ENCODE measurements around the gene NKX2-1. TPM values are rescaled to one million over a fixed set of nuclear protein-coding genes. Genes with fewer than 3 reads are reported as not detected.
A peak's percentile ranks its signal among the peaks of the same experiment; 100 is the strongest.

NKX2-1 gene
- total RNA-seq, 1 donor from 2014 or later = 7.4 TPM

GRCh38 chr14:36512585-36513003, 7.4 kb downstream of the NKX2-1 start:
- peak overlapping the region; percentile 60 for H3K27ac Mint-ChIP-seq
- peaks cover 4% of the 10 kb centered on the region for H3K9me3 Mint-ChIP-seq
- no peak for DNase-seq (ENCODE audit: extremely low spot score, unreplicated experiment)
- H3K36me3 Mint-ChIP-seq = peaks cover 3% of the 10 kb centered on the region
- peak overlapping the region; percentile 38 for H3K4me3 Mint-ChIP-seq
- peaks cover 5% of the 10 kb centered on the region for H3K4me1 Mint-ChIP-seq (ENCODE audit: unreplicated experiment)
- peaks cover 92% of the 10 kb centered on the region for H3K27me3 Mint-ChIP-seq
- TF ChIP-seq, protein P1, sequence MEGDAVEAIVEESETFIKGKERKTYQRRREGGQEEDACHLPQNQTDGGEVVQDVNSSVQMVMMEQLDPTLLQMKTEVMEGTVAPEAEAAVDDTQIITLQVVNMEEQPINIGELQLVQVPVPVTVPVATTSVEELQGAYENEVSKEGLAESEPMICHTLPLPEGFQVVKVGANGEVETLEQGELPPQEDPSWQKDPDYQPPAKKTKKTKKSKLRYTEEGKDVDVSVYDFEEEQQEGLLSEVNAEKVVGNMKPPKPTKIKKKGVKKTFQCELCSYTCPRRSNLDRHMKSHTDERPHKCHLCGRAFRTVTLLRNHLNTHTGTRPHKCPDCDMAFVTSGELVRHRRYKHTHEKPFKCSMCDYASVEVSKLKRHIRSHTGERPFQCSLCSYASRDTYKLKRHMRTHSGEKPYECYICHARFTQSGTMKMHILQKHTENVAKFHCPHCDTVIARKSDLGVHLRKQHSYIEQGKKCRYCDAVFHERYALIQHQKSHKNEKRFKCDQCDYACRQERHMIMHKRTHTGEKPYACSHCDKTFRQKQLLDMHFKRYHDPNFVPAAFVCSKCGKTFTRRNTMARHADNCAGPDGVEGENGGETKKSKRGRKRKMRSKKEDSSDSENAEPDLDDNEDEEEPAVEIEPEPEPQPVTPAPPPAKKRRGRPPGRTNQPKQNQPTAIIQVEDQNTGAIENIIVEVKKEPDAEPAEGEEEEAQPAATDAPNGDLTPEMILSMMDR (conservative IDR thresholded peaks at IDR 0.05) = no peak

DNA sequence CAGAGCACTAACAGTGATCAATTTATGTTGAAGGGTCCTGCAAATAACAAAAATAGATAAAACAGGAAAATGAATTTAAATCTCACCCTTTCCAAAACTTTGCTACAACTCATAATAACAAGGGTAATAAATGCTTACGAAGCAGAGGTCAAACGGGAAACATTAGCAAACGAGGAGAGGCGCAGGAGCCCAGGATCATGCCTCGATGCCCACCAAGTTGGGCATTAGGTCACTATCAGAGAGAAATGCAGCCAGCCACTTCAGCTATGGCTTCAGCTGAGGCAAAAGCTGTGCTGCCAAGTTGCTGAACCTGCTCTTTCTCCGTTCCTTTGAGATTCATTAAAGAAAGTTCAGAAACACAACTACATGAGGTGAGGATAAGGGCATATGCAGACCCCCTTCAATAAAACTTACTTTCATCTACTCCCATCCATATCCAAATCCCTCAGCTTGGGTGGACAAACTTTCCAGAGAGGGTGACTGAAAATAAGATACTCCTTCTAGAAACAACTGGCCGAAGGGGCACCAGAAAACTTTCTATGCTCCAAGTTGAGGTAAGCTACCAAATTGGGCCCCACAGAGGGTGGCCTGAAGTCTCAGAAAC, 7.9 kb downstream of the NKX2-1 start:
- Mint-ChIP-seq H3K4me1 (ENCODE audit: unreplicated experiment) (peaks cover 5% of the 10 kb centered on the region), H3K9me3 (peaks cover 5% of the 10 kb centered on the region), H3K27me3 (peaks cover 96% of the 10 kb centered on the region), H3K36me3 (peaks cover 3% of the 10 kb centered on the region), H3K27ac (peak overlapping the region; percentile 60), H3K4me3 (peak overlapping the region; percentile 38)
- TF ChIP-seq, protein P1 (conservative IDR thresholded peaks at IDR 0.05) = no peak
- no peak for DNase-seq (ENCODE audit: extremely low spot score, unreplicated experiment)

GRCh38 chr14:36510874-36511273, 9.2 kb downstream of the NKX2-1 start:
- peaks cover 3% of the 10 kb centered on the region for H3K36me3 Mint-ChIP-seq
- DNase-seq (ENCODE audit: extremely low spot score, unreplicated experiment) = no peak
- H3K27me3 Mint-ChIP-seq = peaks cover 95% of the 10 kb centered on the region
- H3K4me3 Mint-ChIP-seq = peak overlapping the region; percentile 52
- H3K4me1 Mint-ChIP-seq (ENCODE audit: unreplicated experiment) = peaks cover 5% of the 10 kb centered on the region
- no peak overlapping the region for H3K27ac Mint-ChIP-seq
- TF ChIP-seq, protein P1 (conservative IDR thresholded peaks at IDR 0.05) = no peak
- H3K9me3 Mint-ChIP-seq = peaks cover 5% of the 10 kb centered on the region

DNA sequence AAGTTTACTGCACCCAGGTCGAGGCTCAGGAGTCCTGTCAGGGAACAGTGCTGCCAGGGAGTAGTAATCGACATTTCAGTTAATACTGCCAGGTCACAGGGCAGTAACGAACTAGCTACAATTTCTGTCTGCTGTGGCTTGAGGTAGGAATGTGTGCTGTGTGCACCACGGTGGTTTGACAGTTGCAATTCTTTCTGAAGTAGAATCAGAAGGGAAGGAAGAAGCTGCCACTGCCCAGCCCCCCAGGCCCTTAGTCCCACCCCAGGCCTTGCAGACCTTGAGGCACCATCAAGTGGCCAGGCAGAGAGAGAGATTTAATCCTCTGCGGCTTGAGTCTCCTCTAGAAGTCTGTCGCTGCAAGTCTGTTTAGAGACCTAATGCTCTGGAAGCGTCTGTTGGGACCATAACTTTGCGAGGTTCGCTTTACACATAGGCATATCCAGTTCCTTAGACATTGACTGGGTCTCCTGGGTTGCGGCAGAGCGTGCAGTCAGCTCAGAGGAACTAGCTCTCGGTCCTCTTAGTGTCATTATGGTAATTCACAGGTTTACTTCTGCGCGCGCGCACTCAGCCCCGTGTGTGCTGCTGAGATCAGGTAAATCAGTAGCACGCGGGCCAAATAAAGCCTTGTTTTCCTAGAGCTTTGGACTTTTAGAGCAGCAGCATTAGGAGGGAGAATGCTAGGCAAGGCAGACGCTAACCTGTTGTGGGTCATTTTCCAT, 9.8 kb downstream of the NKX2-1 start:
- Mint-ChIP-seq H3K4me3 (peak overlapping the region; percentile 52), H3K27me3 (peaks cover 93% of the 10 kb centered on the region), H3K36me3 (peaks cover 3% of the 10 kb centered on the region), H3K27ac (no peak overlapping the region), H3K9me3 (peaks cover 5% of the 10 kb centered on the region), H3K4me1 (ENCODE audit: unreplicated experiment) (peaks cover 5% of the 10 kb centered on the region)
- no peak for DNase-seq (ENCODE audit: extremely low spot score, unreplicated experiment)
- TF ChIP-seq, protein P1 (conservative IDR thresholded peaks at IDR 0.05) = no peak

GRCh38 chr14:36509069-36509917, 10.7 kb downstream of the NKX2-1 start:
- Mint-ChIP-seq H3K4me1 (ENCODE audit: unreplicated experiment) (peaks cover 9% of the 10 kb centered on the region), H3K36me3 (peaks cover 3% of the 10 kb centered on the region), H3K9me3 (peaks cover 5% of the 10 kb centered on the region), H3K4me3 (peak overlapping the region; percentile 14), H3K27ac (peak overlapping the region; percentile 45), H3K27me3 (peaks cover 93% of the 10 kb centered on the region)
- TF ChIP-seq, protein P1 (conservative IDR thresholded peaks at IDR 0.05) = no peak
- DNase-seq (ENCODE audit: extremely low spot score, unreplicated experiment) = no peak

Measured in type B pancreatic cell (in vitro differentiated cells).